ENCODE measurements around the gene LRMDA. TPM values are rescaled to one million over a fixed set of nuclear protein-coding genes. Genes with fewer than 3 reads are reported as not detected.

The LRMDA gene
- total and polyA plus RNA-seq, 2 of the 8 experiments (the other 6 are each of a cell fraction or from before 2014, with no cell fraction given): 0.86 to 2.8 TPM

- no peak for TF ChIP-seq CHD7 (IDR thresholded peaks at IDR 0.05; ENCODE audit: insufficient replicate concordance, low read length)
- TF ChIP-seq YY1 (IDR thresholded peaks at IDR 0.05; ENCODE audit: low read depth, low read length): no peak
- TF ChIP-seq SP2 (IDR thresholded peaks at IDR 0.05; ENCODE audit: low read length): no peak
- TF ChIP-seq CHD2 (IDR thresholded peaks at IDR 0.05; ENCODE audit: low read length): no peak
- TF ChIP-seq CHD1 (IDR thresholded peaks at IDR 0.05; ENCODE audit: low read depth, low read length): no peak
- TF ChIP-seq PHF8 (conservative IDR thresholded peaks at IDR 0.05; ENCODE audit: low read depth, low read length): no peak
- no peak for TF ChIP-seq HDAC2 (IDR thresholded peaks at IDR 0.05; ENCODE audit: borderline replicate concordance in 1 of 2, low read depth in 2 of 2, low read length in 2 of 2)
- no peak for TF ChIP-seq SUZ12 (IDR thresholded peaks at IDR 0.05; ENCODE audit: low read length)
- TF ChIP-seq CBX8 (IDR thresholded peaks at IDR 0.05; ENCODE audit: borderline replicate concordance, low read depth, low read length): no peak
- TF ChIP-seq SP4 (IDR thresholded peaks at IDR 0.05; ENCODE audit: low read length): no peak
These were observed 413.9 kb downstream of the LRMDA start (continued) for GRCh38 chr10:75845176-75845947.
